ENCODE results near the gene PBLD. TPM values are rescaled to one million over a fixed set of nuclear protein-coding genes. Genes with fewer than 3 reads are reported as not detected.
"Not testable (repeated sequence)": the region's sequence is repeated elsewhere in the genome, so short reads cannot be mapped to it uniquely, and the experiment has no call there.

The PBLD gene
- polyA plus RNA-seq, 1 donor: 6.8 TPM

GRCh38 chr10:68277814-68278213 lies 54.9 kb downstream of the PBLD start:
- DNase-seq: not testable (repeated sequence)

GRCh38 chr10:68276224-68276623 lies 56.5 kb downstream of the PBLD start:
- DNase-seq: no peak

- DNase-seq: no peak
Measured at GRCh38 chr10:68275600-68276126, 57.1 kb downstream of the PBLD start.

GRCh38 chr10:68272833-68273232 lies 59.9 kb downstream of the PBLD start:
- DNase-seq: no peak

GRCh38 chr10:68271196-68271882 lies 61.4 kb downstream of the PBLD start:
- no peak for DNase-seq

GRCh38 chr10:68269562-68270290 lies 63.0 kb downstream of the PBLD start:
- DNase-seq: no peak

- no peak for DNase-seq
Measured at GRCh38 chr10:68261132-68261856, 71.4 kb downstream of the PBLD start.

GRCh38 chr10:68253346-68253745 lies 79.4 kb downstream of the PBLD start:
- DNase-seq: no peak

- no peak for DNase-seq
Measured at GRCh38 chr10:68251625-68252495, 80.9 kb downstream of the PBLD start.

GRCh38 chr10:68251151-68251550 lies 81.6 kb downstream of the PBLD start:
- no peak for DNase-seq

- no peak for DNase-seq
Measured at GRCh38 chr10:68249297-68249696, 83.4 kb downstream of the PBLD start.

GRCh38 chr10:68247931-68248330 lies 84.8 kb downstream of the PBLD start:
- no peak for DNase-seq

GRCh38 chr10:68246397-68246796 lies 86.3 kb downstream of the PBLD start:
- not testable (repeated sequence) for DNase-seq

GRCh38 chr10:68242051-68242450 lies 90.7 kb downstream of the PBLD start:
- no peak for DNase-seq

- DNase-seq: no peak
Measured at GRCh38 chr10:68239596-68240150, 93.1 kb downstream of the PBLD start.

GRCh38 chr10:68239069-68239468 lies 93.7 kb downstream of the PBLD start:
- no peak for DNase-seq

- no peak for DNase-seq
Measured at GRCh38 chr10:68238371-68238770, 94.4 kb downstream of the PBLD start.

- DNase-seq: no peak
Measured at GRCh38 chr10:68237173-68237572, 95.6 kb downstream of the PBLD start.

- DNase-seq: no peak
Measured at GRCh38 chr10:68235581-68235980, 97.1 kb downstream of the PBLD start.

- no peak for DNase-seq
Measured at GRCh38 chr10:68235111-68235510, 97.6 kb downstream of the PBLD start.

- no peak for DNase-seq
Measured at GRCh38 chr10:68233046-68233445, 99.7 kb downstream of the PBLD start.
